Measurements from ENCODE around the gene KCTD1.
A peak's percentile ranks its signal among the peaks of the same experiment; 100 is the strongest.
"Not testable (repeated sequence)": the region's sequence is repeated elsewhere in the genome, so short reads cannot be mapped to it uniquely, and the experiment has no call there.

Gene KCTD1

DNA sequence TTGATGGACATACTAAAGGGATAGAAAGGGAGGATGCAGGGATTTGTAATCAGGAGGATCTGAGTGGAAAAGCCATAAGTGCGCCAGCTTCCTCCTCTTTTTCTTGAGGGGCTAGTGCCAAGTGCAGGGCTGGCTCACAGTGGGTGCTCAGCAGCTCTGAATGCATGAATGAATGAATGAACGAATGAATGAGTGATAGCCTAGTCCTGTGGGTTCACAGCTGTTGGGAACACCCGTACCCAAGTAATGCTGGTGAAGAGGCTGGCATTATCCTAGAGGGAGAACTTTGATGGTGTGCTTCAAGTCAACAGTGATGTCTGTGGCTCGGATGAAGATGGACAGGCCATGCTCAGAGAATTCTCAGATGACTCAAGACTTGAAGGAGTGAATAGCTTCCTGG is 108.8 kb downstream of the KCTD1 start:
- Histone ChIP-seq H3K27ac (ENCODE audit: low read depth, low read length) (no peak overlapping the region), H3K4me3 (ENCODE audit: low read depth, low read length) (no peak overlapping the region), H3K27me3 (ENCODE audit: insufficient read depth, low read length) (no peaks in the 10 kb centered on the region), H3K36me3 (ENCODE audit: insufficient read depth, low read length) (no peaks in the 10 kb centered on the region), H2AFZ (ENCODE audit: low read length, unreplicated experiment) (no peak overlapping the region), H3K4me1 (ENCODE audit: control insufficient read depth, insufficient read depth, low read length, unreplicated experiment) (peaks cover 11% of the 10 kb centered on the region), H3K79me2 (ENCODE audit: control insufficient read depth, insufficient read depth, low read length, unreplicated experiment) (no peaks in the 10 kb centered on the region)

DNA sequence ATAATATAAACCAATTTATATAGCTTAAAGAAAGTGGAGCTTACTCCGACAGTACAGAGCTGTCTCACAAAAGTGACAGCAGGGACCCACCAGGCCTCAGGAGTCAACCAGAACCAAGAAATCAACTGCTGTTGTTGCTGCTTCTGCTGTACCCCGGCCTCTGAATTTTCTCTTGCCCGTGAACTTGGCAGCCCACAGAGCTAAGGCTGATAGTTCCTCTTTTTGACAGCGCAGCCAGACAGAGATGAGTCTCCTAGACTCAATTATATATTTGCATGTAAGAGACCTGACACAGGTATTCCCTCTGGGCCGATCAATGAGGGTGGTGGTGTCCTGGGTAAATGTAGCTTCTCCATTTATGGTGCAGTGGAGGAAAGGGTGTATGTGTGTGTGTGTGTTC is 109.4 kb downstream of the KCTD1 start:
- Histone ChIP-seq H3K79me2 (ENCODE audit: control insufficient read depth, insufficient read depth, low read length, unreplicated experiment) (no peaks in the 10 kb centered on the region), H3K36me3 (ENCODE audit: insufficient read depth, low read length) (no peaks in the 10 kb centered on the region), H2AFZ (ENCODE audit: low read length, unreplicated experiment) (no peak overlapping the region), H3K4me3 (ENCODE audit: low read depth, low read length) (no peak overlapping the region), H3K4me1 (ENCODE audit: control insufficient read depth, insufficient read depth, low read length, unreplicated experiment) (peaks cover 11% of the 10 kb centered on the region), H3K27ac (ENCODE audit: low read depth, low read length) (no peak overlapping the region), H3K27me3 (ENCODE audit: insufficient read depth, low read length) (no peaks in the 10 kb centered on the region)

DNA sequence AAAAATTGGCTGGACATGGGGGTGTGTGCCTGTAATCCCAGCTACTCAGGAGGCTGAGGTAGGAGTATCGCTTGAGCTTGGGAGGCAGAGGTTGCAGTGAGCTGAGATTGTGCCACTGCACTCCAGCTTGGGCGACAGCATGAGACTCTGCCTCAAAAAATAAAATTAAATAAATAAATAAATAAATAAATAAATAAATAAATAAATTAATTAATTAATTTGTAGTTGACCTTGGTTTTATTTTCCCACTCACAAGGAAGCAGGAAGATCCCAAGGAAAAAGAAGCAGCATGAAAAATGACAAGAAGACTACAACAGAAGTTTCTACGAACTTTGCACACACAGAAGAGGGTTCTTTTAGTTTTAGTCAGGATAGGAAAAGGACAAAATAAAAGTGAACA is 110.7 kb downstream of the KCTD1 start:
- not testable (repeated sequence) for H3K27me3 ChIP-seq (ENCODE audit: insufficient read depth, low read length); H2AFZ ChIP-seq (ENCODE audit: low read length, unreplicated experiment); H3K79me2 ChIP-seq (ENCODE audit: control insufficient read depth, insufficient read depth, low read length, unreplicated experiment); H3K36me3 ChIP-seq (ENCODE audit: insufficient read depth, low read length); H3K27ac ChIP-seq (ENCODE audit: low read depth, low read length); H3K4me3 ChIP-seq (ENCODE audit: low read depth, low read length)
- H3K4me1 ChIP-seq (ENCODE audit: control insufficient read depth, insufficient read depth, low read length, unreplicated experiment), result peaks cover 11% of the 10 kb centered on the region

DNA sequence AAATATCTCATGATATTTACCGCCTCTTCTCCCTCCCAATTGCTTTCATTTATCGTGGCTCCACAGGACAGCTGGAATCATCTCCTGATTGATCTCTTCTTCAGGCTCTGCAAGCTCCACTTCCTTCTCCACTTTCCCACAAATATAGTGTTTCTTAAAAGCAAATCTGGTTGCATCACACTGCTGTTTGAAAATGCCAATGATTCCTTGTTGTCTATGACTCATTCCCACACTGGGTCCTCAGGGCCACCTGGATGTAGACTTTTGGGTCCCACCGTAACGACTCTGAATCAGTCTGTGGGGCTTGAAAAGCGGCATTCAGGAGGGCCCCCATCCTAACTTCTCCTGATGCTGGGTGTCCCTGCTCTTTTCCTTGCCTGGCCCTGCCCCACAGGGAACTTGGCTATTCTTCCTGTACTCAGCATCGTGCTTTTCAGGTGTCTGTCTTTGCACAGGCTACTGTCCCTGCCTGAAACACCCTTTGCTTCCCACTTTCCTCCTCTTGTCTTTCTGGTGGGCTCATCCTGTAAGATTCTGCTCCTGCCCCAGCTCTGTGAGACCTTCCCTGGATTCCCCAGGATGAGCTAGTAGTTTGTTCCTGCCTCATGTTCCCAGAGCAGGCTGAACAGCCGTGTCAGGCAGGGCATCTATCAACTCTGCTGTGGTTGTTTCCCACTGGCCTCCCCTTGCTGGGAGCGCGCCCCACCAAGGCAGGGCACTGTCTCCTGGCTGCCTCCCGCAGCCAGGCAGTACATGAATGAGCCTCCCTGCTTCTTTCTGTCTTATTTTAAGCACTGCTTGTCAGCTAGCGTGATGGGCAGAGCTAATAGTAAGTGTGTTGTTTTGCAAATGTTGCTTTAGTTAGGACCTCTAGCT is 111.9 kb downstream of the KCTD1 start:
- no peaks in the 10 kb centered on the region for H3K27me3 ChIP-seq (ENCODE audit: insufficient read depth, low read length)
- no peaks in the 10 kb centered on the region for H3K36me3 ChIP-seq (ENCODE audit: insufficient read depth, low read length)
- H3K4me1 ChIP-seq (ENCODE audit: control insufficient read depth, insufficient read depth, low read length, unreplicated experiment), result peaks cover 11% of the 10 kb centered on the region
- no peaks in the 10 kb centered on the region for H3K79me2 ChIP-seq (ENCODE audit: control insufficient read depth, insufficient read depth, low read length, unreplicated experiment)
- no peak overlapping the region for H3K27ac ChIP-seq (ENCODE audit: low read depth, low read length)
- no peak overlapping the region for H2AFZ ChIP-seq (ENCODE audit: low read length, unreplicated experiment)
- no peak overlapping the region for H3K4me3 ChIP-seq (ENCODE audit: low read depth, low read length)

DNA sequence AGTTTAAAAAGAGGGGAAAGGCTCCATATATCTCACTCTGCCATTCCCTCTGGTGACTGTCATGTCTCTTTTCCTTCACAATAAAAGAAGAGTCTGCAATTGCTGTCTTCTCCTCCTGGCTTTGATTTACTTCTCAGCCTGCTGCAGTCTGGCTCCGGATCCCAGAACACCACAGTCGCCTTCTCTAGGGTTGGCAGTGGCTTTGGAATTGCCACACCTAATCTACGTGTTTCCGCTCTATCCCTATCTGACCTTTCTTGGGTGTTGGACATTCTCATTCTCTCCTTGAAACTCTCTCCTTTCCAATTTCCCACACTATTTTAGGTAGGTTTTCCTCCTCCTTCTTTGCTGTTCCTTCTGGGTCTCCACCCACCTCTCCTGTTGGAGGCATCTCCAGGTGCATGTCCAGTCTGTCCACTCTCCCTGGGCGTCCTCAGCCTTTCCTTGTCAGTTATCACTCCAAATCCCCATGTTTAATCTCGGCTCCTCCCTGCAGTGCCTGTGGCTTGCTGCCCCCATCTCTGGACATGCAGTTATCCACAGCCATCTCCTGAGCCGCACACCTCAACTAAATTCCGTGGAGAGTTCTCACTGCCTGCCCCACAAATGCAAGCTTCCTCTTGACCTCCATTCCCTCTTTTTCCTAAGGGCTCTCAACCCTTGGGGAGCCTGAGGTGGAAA is 112.8 kb downstream of the KCTD1 start:
- Histone ChIP-seq H3K36me3 (ENCODE audit: insufficient read depth, low read length) (no peaks in the 10 kb centered on the region), H2AFZ (ENCODE audit: low read length, unreplicated experiment) (no peak overlapping the region), H3K79me2 (ENCODE audit: control insufficient read depth, insufficient read depth, low read length, unreplicated experiment) (no peaks in the 10 kb centered on the region), H3K4me1 (ENCODE audit: control insufficient read depth, insufficient read depth, low read length, unreplicated experiment) (peaks cover 11% of the 10 kb centered on the region), H3K4me3 (ENCODE audit: low read depth, low read length) (no peak overlapping the region), H3K27me3 (ENCODE audit: insufficient read depth, low read length) (no peaks in the 10 kb centered on the region), H3K27ac (ENCODE audit: low read depth, low read length) (no peak overlapping the region)

DNA sequence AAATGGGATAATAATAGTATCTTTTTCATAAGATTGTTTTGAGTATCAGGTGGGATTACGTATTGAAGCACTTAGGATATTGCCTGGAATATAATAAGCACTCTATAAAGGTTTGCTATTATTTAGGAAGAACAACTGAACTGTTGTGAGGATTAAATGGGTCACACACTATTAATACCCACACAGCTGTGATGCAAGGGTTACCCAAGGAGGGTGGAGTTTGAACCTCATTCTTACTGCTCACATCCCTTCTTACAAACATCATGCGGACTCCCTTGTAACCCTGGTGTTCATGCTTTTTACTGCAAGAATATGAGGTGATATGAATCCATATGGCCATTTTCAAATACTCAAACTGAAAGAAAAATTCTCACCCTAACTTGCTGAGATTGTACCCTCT is 113.5 kb downstream of the KCTD1 start:
- Histone ChIP-seq H3K4me1 (ENCODE audit: control insufficient read depth, insufficient read depth, low read length, unreplicated experiment) (peaks cover 12% of the 10 kb centered on the region), H3K4me3 (ENCODE audit: low read depth, low read length) (no peak overlapping the region), H2AFZ (ENCODE audit: low read length, unreplicated experiment) (no peak overlapping the region), H3K27me3 (ENCODE audit: insufficient read depth, low read length) (no peaks in the 10 kb centered on the region), H3K36me3 (ENCODE audit: insufficient read depth, low read length) (no peaks in the 10 kb centered on the region), H3K27ac (ENCODE audit: low read depth, low read length) (no peak overlapping the region), H3K79me2 (ENCODE audit: control insufficient read depth, insufficient read depth, low read length, unreplicated experiment) (no peaks in the 10 kb centered on the region)

DNA sequence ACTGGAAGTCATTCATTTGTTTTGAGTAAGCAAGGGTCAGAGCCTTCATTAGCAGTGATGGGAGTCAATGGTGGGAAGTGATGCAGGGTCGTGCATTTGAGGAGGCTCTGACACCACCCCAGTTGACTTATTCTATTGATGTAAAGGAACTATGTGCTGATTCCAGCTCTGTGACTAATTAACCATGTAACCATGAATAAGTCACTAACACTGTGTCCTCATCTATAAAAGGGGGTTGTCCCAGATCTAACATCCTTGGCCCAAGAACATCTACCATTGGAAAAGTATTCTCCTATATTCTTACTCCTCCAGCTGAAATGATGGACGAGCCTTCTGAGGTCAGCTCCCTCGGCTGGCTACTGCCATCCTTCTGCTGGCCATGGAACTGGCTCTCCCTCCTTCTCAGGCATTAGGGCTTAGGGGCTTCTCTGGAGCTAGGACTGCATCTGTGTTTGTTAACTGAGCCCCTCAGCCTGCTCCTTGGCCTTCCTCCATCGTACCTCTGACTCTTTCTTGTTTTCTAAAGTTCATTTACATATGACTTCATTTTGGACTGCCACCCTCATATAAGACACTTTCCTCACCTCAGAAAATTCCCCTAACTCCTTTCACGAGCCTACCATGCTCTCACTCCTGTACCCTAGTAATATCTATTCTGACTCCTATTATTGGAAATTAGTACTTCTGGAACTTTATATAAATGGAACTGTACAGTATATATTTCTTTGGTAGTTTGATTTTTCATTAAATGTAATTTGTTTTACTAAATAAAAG is 115.5 kb downstream of the KCTD1 start:
- Histone ChIP-seq H3K4me1 (ENCODE audit: control insufficient read depth, insufficient read depth, low read length, unreplicated experiment) (peaks cover 19% of the 10 kb centered on the region), H3K36me3 (ENCODE audit: insufficient read depth, low read length) (no peaks in the 10 kb centered on the region), H3K4me3 (ENCODE audit: low read depth, low read length) (no peak overlapping the region), H2AFZ (ENCODE audit: low read length, unreplicated experiment) (no peak overlapping the region), H3K27ac (ENCODE audit: low read depth, low read length) (no peak overlapping the region), H3K27me3 (ENCODE audit: insufficient read depth, low read length) (no peaks in the 10 kb centered on the region), H3K79me2 (ENCODE audit: control insufficient read depth, insufficient read depth, low read length, unreplicated experiment) (no peaks in the 10 kb centered on the region)

DNA sequence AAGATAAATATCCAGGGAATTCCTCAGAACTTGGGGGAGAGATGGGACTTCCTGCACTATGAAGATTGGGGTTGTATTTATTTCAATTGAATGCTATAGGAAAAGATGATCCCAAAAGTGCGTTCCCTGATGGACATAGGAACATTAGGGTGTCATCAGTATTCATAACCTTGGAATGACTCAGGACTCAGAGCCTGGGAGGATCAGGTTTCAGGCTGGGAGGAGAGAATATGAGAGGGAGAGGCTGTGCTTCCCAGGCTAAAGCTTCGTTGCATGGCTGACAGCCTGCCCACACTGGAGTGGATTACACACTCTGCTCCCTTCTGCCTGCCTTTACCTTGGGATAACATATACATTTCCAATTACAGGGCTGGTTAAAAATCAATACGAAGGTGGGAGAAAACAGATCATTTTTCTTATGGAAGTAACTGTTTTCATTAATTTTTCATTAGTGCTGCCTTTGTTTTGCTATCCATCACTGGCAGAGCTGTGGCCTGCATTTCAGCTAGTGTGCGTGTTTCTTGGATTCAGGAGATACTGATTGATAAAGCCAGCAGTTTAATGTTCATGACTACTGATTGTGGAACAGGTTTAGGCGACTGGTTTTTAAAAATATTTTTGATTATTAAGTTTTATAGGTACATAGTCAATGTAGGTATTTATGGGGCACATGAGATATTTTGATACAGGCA is 118.7 kb downstream of the KCTD1 start:
- Histone ChIP-seq H3K36me3 (ENCODE audit: insufficient read depth, low read length) (no peaks in the 10 kb centered on the region), H2AFZ (ENCODE audit: low read length, unreplicated experiment) (peak overlapping the region; percentile 72), H3K4me1 (ENCODE audit: control insufficient read depth, insufficient read depth, low read length, unreplicated experiment) (peaks cover 8% of the 10 kb centered on the region), H3K27ac (ENCODE audit: low read depth, low read length) (peak overlapping the region; percentile 22; the same call in 1 of the 2 replicates), H3K4me3 (ENCODE audit: low read depth, low read length) (no peak overlapping the region), H3K79me2 (ENCODE audit: control insufficient read depth, insufficient read depth, low read length, unreplicated experiment) (no peaks in the 10 kb centered on the region), H3K27me3 (ENCODE audit: insufficient read depth, low read length) (no peaks in the 10 kb centered on the region)

DNA sequence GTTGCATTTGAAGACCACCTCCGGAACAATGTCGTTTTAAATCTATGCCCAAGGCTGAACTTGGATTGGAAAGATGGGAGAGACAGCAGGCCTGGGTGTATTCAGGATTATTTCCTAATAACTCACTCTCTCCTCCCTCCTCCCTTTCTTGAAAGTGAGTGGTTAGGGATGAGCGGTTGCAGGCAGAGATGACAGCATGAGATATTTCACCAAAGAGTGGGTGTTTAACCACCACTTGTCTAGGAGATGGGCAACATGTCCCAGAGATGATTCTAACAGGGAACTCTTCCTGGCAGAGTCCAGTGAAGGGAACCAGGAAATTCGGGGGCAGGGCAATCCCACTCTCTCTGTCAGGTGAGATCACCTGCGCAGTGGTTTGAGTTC is 123.2 kb downstream of the KCTD1 start:
- no peak overlapping the region for H2AFZ ChIP-seq (ENCODE audit: low read length, unreplicated experiment)
- H3K36me3 ChIP-seq (ENCODE audit: insufficient read depth, low read length), result no peaks in the 10 kb centered on the region
- no peaks in the 10 kb centered on the region for H3K27me3 ChIP-seq (ENCODE audit: insufficient read depth, low read length)
- H3K79me2 ChIP-seq (ENCODE audit: control insufficient read depth, insufficient read depth, low read length, unreplicated experiment), result no peaks in the 10 kb centered on the region
- H3K4me3 ChIP-seq (ENCODE audit: low read depth, low read length), result no peak overlapping the region
- no peak overlapping the region for H3K27ac ChIP-seq (ENCODE audit: low read depth, low read length)
- peaks cover 8% of the 10 kb centered on the region for H3K4me1 ChIP-seq (ENCODE audit: control insufficient read depth, insufficient read depth, low read length, unreplicated experiment)

DNA sequence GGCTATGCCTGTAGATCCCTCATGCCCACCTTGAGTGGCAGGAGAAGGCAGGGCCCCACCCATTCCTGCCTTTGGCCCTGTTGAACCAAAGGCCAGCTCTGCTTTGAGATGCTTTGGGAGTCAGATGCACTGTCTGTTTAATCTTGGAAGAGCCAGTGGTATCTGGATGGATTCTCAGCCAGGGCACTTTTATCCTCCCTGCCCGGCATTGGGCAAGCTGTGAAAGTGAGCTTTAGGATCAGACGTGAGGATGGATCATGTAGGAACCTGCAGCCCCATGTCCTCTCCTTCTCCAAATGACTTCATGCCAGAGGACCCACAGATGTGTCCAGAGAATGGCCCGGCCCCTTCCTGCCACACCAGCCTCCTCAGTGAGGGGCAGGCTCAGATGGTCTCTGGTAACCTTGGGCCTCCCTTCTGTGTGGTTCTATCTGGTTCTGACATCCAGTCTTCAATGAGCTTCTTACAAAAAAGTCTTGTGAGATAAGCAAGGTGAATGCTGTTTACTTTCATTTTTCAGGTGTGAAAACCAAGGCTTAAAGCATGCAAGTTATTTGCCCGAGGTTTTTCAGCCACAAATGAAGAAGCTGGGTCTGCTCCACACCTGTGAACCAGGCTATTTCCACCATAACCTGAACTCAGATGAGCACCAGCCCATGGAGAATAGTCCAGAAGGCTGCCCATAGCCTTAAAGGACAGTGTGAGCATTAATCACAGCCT is 123.8 kb downstream of the KCTD1 start:
- H3K4me3 ChIP-seq (ENCODE audit: low read depth, low read length), result no peak overlapping the region
- H3K27me3 ChIP-seq (ENCODE audit: insufficient read depth, low read length), result no peaks in the 10 kb centered on the region
- no peak overlapping the region for H2AFZ ChIP-seq (ENCODE audit: low read length, unreplicated experiment)
- H3K36me3 ChIP-seq (ENCODE audit: insufficient read depth, low read length), result no peaks in the 10 kb centered on the region
- H3K4me1 ChIP-seq (ENCODE audit: control insufficient read depth, insufficient read depth, low read length, unreplicated experiment), result peaks cover 4% of the 10 kb centered on the region
- no peaks in the 10 kb centered on the region for H3K79me2 ChIP-seq (ENCODE audit: control insufficient read depth, insufficient read depth, low read length, unreplicated experiment)
- no peak overlapping the region for H3K27ac ChIP-seq (ENCODE audit: low read depth, low read length)

All from ACC112 (cell line).